HepG2 (cell line): ENCODE measurements around the gene PRRC2A. TPM values are rescaled to one million over a fixed set of nuclear protein-coding genes. Genes with fewer than 3 reads are reported as not detected.

Experiments used
- ARID3A ChIP-seq: IDR thresholded peaks from 2 replicates; pipeline ENCODE4 v1.6.1; 2012; ENCODE audit warnings: low read depth, low read length, improper control_type of control experiment
- ATF6 ChIP-seq: sonication (generic); formaldehyde crosslinking; conservative IDR thresholded peaks from 2 replicates; pipeline ENCODE4 v1.4.0; 2020; ENCODE audit warnings: missing genetic modification reagents
- ATF7-NPFF ChIP-seq: sonication (generic); formaldehyde crosslinking; IDR thresholded peaks from 2 replicates; pipeline ENCODE4 v1.8.1; 2023; ENCODE audit warnings: mild to moderate bottlenecking, low read depth, missing genetic modification reagents, moderate library complexity
- GTF2F1 ChIP-seq: fragments of 150-350 bp; IDR thresholded peaks from 2 replicates; pipeline ENCODE4 v1.6.1; 2014; ENCODE audit warnings: low read length
- IKZF5 ChIP-seq: IDR thresholded peaks from 2 replicates; pipeline ENCODE4 v1.6.1; 2018; ENCODE audit warnings: missing genetic modification reagents, mild to moderate bottlenecking, missing compliant biosample characterization
- KIAA2018 ChIP-seq: sonication (generic); formaldehyde crosslinking; IDR thresholded peaks from 2 replicates; pipeline ENCODE4 v1.5.0; 2020; ENCODE audit warnings: mild to moderate bottlenecking, missing genetic modification reagents, borderline replicate concordance
- SALL1 ChIP-seq: sonication (generic); formaldehyde crosslinking; IDR thresholded peaks from 2 replicates; pipeline ENCODE4 v1.8.0; 2022; ENCODE audit warnings: mild to moderate bottlenecking, missing genetic modification reagents
- ZBTB20 ChIP-seq: sonication (generic); formaldehyde crosslinking; IDR thresholded peaks from 2 replicates; pipeline ENCODE4 v1.8.1; 2023; ENCODE audit warnings: missing genetic modification reagents, low read depth, mild to moderate bottlenecking, borderline replicate concordance
- ZNF34 ChIP-seq: sonication (generic); formaldehyde crosslinking; IDR thresholded peaks from 2 replicates; pipeline ENCODE4 v1.4.0; 2020; ENCODE audit warnings: mild to moderate bottlenecking, missing genetic modification reagents, borderline replicate concordance
- ZNF552 ChIP-seq: sonication (generic); formaldehyde crosslinking; IDR thresholded peaks from 2 replicates; pipeline ENCODE4 v1.9.0; 2022; ENCODE audit warnings: missing genetic modification reagents, mild to moderate bottlenecking, borderline replicate concordance
- ZNF564 ChIP-seq: sonication (generic); formaldehyde crosslinking; IDR thresholded peaks from 2 replicates; pipeline ENCODE4 v1.8.1; 2023; ENCODE audit warnings: mild to moderate bottlenecking, missing genetic modification reagents
- ZNF678 ChIP-seq: sonication (generic); formaldehyde crosslinking; IDR thresholded peaks from 2 replicates; pipeline ENCODE4 v1.4.0; 2020; ENCODE audit warnings: mild to moderate bottlenecking, missing genetic modification reagents
- ZNF761 ChIP-seq: sonication (generic); formaldehyde crosslinking; conservative IDR thresholded peaks from 2 replicates; pipeline ENCODE4 v1.4.0; 2020; ENCODE audit warnings: mild to moderate bottlenecking, missing genetic modification reagents
- polyA plus RNA-seq, 8 experiments: library from polyadenylated mRNA; depleted of rRNA in 3 of 8; stranded (reverse) in 7 of 8; unstranded in 1 of 8; fragments of >200 nt; fragmentation: Illumina TruSeq in 4 of 8; extraction: Trizol in 4 of 8; gene quantifications; 2 replicates each; pipeline versions ENCODE4 v1.2.1 to v1.2.3, GENCODE V29; 2011 to 2016; ENCODE audit warnings: low read depth in 4 of 8, missing spikeins in 1 of 8, mixed read lengths in 1 of 8; ENCODE audit not compliant: insufficient read depth in 1 of 8
- total RNA-seq, 5 experiments: library from RNA; depleted of rRNA; stranded (reverse); fragments of >200 nt; fragmentation: Illumina TruSeq; extraction: Trizol; gene quantifications; 2 replicates each; pipeline ENCODE4 v1.2.3, GENCODE V29; 2016; ENCODE audit warnings: low read depth in 1 of 5

The PRRC2A gene
- total and polyA plus RNA-seq, 2 of the 13 experiments (the other 11 are each of a cell fraction or from before 2014, with no cell fraction given): 38.9 to 47.4 TPM

- TF ChIP-seq ZNF761 (CRISPR knock-in tag) (0 out of 2 replicates have a peak, but pooled peaks have one; percentile 19), ZNF564 (CRISPR knock-in tag) (peak; percentile 73), ZNF552 (CRISPR knock-in tag) (0 out of 2 replicates have a peak, but pooled peaks have one; percentile 55), SALL1 (CRISPR knock-in tag) (peak; percentile 73), ZNF34 (CRISPR knock-in tag) (0 out of 2 replicates have a peak, but pooled peaks have one; percentile 61), ARID3A (peak; percentile 56), IKZF5 (CRISPR knock-in tag) (no peak), ATF7-NPFF (CRISPR knock-in tag) (peak; percentile 84; the same call in 1 of the 2 replicates), ZNF678 (peak; percentile 75; the same call in 1 of the 2 replicates), KIAA2018 (CRISPR knock-in tag) (0 out of 2 replicates have a peak, but pooled peaks have one; percentile 33), GTF2F1 (peak; percentile 76; the same call in 1 of the 2 replicates), ZBTB20 (peak; percentile 79; the same call in 1 of the 2 replicates), ATF6 (CRISPR knock-in tag) (peak; percentile 50; the same call in 1 of the 2 replicates)
Measured at GRCh38 chr6:31619805-31620585, 520 bp upstream of the PRRC2A start (continued).
